HG03354 (cell line): ENCODE data around the gene MAFG.
A peak's percentile ranks its signal among the peaks of the same experiment; 100 is the strongest.

Experiments used
- ATAC-seq: cut with Tn5 transposase; IDR thresholded peaks from one replicate; pipeline ENCODE4 v1.9.1; 2021; ENCODE audit warnings: mild to moderate bottlenecking; ENCODE audit not compliant: unreplicated experiment, poor library complexity, severe bottlenecking

Gene MAFG

GRCh38 chr17:81902653-81903414 is 24.7 kb downstream of the MAFG start:
- no peak for ATAC-seq

- ATAC-seq = no peak
Measured at GRCh38 chr17:81902023-81902652, 25.4 kb downstream of the MAFG start, which contains the start of gene NPB. NPB (plus strand) TSS chr17:81902238; CDS start chr17:81902278, 40 bp downstream.

- ATAC-seq = no peak
Measured at GRCh38 chr17:81901167-81902022, 26.1 kb downstream of the MAFG start.

GRCh38 chr17:81900181-81900820 is 27.2 kb downstream of the MAFG start:
- ATAC-seq = no peak

GRCh38 chr17:81899514-81900166 is 27.9 kb downstream of the MAFG start:
- ATAC-seq = no peak

GRCh38 chr17:81898885-81899284 is 28.6 kb downstream of the MAFG start:
- no peak for ATAC-seq

GRCh38 chr17:81898029-81898866 is 29.3 kb downstream of the MAFG start:
- no peak for ATAC-seq

GRCh38 chr17:81895400-81895799 is 32.1 kb downstream of the MAFG start:
- ATAC-seq = no peak

- ATAC-seq = no peak
Measured at GRCh38 chr17:81891303-81891552, 36.3 kb downstream of the MAFG start.

GRCh38 chr17:81890447-81891302 is 36.9 kb downstream of the MAFG start:
- ATAC-seq = peak; percentile 24

- ATAC-seq = no peak
Measured at GRCh38 chr17:81889602-81890001, 37.9 kb downstream of the MAFG start.

- no peak for ATAC-seq
Measured at GRCh38 chr17:81888988-81889595, 38.4 kb downstream of the MAFG start.

- no peak for ATAC-seq
Measured at GRCh38 chr17:81888105-81888987, 39.2 kb downstream of the MAFG start.

- ATAC-seq = no peak
Measured at GRCh38 chr17:81885869-81886548, 41.5 kb downstream of the MAFG start.

GRCh38 chr17:81885454-81885853 is 42.1 kb downstream of the MAFG start:
- ATAC-seq = no peak

GRCh38 chr17:81884968-81885367 is 42.6 kb downstream of the MAFG start:
- no peak for ATAC-seq
